ENCODE measurements around the gene KDM4D.
"Not testable (repeated sequence)": the region's sequence is repeated elsewhere in the genome, so short reads cannot be mapped to it uniquely, and the experiment has no call there.

The KDM4D gene

GRCh38 chr11:95037356-95038035 is 64.0 kb downstream of the KDM4D start:
- not testable (repeated sequence) for DNase-seq

GRCh38 chr11:95042239-95042638 is 68.7 kb downstream of the KDM4D start:
- DNase-seq, result no peak

- no peak for DNase-seq
Measured at GRCh38 chr11:95042906-95043305, 69.4 kb downstream of the KDM4D start.

- no peak for DNase-seq
Measured at GRCh38 chr11:95044010-95044409, 70.5 kb downstream of the KDM4D start.

GRCh38 chr11:95045812-95046211 is 72.3 kb downstream of the KDM4D start:
- DNase-seq, result no peak

All from NCI-H187 treated with DMSO at 0.1 percent for 48 hours (cell line).